Hepatocyte (in vitro differentiated cells): ENCODE results near the gene CD300H. TPM values are rescaled to one million over a fixed set of nuclear protein-coding genes. Genes with fewer than 3 reads are reported as not detected.
"Not testable (repeated sequence)": the region's sequence is repeated elsewhere in the genome, so short reads cannot be mapped to it uniquely, and the experiment has no call there.

Experiments used
- DNase-seq: peaks from one replicate; pipeline ENCODE4 v3.0.0-alpha.2; 2016; ENCODE audit warnings: low spot score
- H2AFZ ChIP-seq: fragments of 200-600 bp; sonication (generic); 2 replicates; pipeline ENCODE4 v1.6.0; 2016; ENCODE audit warnings: antibody characterized with exemption, mild to moderate bottlenecking
- H3K27ac ChIP-seq: fragments of 200-600 bp; sonication (generic); 2 replicates; pipeline ENCODE4 v1.5.1; 2016; ENCODE audit warnings: mild to moderate bottlenecking
- H3K27me3 ChIP-seq: fragments of 200-600 bp; sonication (generic); 2 replicates; pipeline ENCODE4 v1.6.1; 2016
- H3K36me3 ChIP-seq: fragments of 200-600 bp; sonication (generic); replicated peaks from 2 replicates; pipeline ENCODE4 v1.5.1; 2016; ENCODE audit warnings: low read depth; ENCODE audit not compliant: insufficient read depth
- H3K4me1 ChIP-seq: fragments of 200-600 bp; sonication (generic); 2 replicates; pipeline ENCODE4 v1.5.1; 2016; ENCODE audit warnings: mild to moderate bottlenecking, moderate library complexity; ENCODE audit not compliant: insufficient read depth
- H3K4me2 ChIP-seq: fragments of 200-600 bp; sonication (generic); 2 replicates; pipeline ENCODE4 v1.6.0; 2016
- H3K4me3 ChIP-seq: fragments of 200-600 bp; sonication (generic); 2 replicates; pipeline ENCODE4 v1.5.1; 2016; ENCODE audit warnings: mild to moderate bottlenecking
- H3K79me2 ChIP-seq: fragments of 200-600 bp; sonication (generic); 2 replicates; pipeline ENCODE4 v1.6.0; 2017; ENCODE audit warnings: mild to moderate bottlenecking
- H3K9me2 ChIP-seq: fragments of 200-600 bp; sonication (generic); replicated peaks from 2 replicates; pipeline ENCODE4 v1.6.0; 2017; ENCODE audit warnings: mild to moderate bottlenecking; ENCODE audit not compliant: insufficient read depth
- H3K9me3 ChIP-seq: fragments of 200-600 bp; sonication (generic); 2 replicates; pipeline ENCODE4 v1.5.1; 2016; ENCODE audit warnings: low read depth, mild to moderate bottlenecking
- H4K20me1 ChIP-seq: fragments of 200-600 bp; sonication (generic); 2 replicates; pipeline ENCODE4 v1.6.0; 2016; ENCODE audit warnings: mild to moderate bottlenecking; ENCODE audit not compliant: insufficient read depth, poor library complexity, severe bottlenecking
- EZH2 ChIP-seq: fragments of 200-600 bp; sonication (generic); IDR thresholded peaks from 2 replicates; pipeline ENCODE4 v1.6.1; 2016; ENCODE audit warnings: antibody characterized with exemption, mild to moderate bottlenecking, borderline replicate concordance
- EZH2phosphoT487 ChIP-seq: fragments of 200-600 bp; sonication (generic); IDR thresholded peaks from one replicate; pipeline ENCODE4 v1.6.1; 2018; ENCODE audit warnings: antibody characterized with exemption, mild to moderate bottlenecking, low read depth, moderate library complexity; ENCODE audit not compliant: unreplicated experiment, severe bottlenecking
- WGBS: methylation state at CpG from one replicate; pipeline ENCODE4 v1.1.6; 2016; ENCODE audit warnings: low lambda C conversion rate; ENCODE audit errors: missing lambda C conversion rate; 5-methylcytosine and 5-hydroxymethylcytosine counted together
- polyA plus RNA-seq: library from polyadenylated mRNA; unstranded; fragments of >200 nt; fragmentation: Nextera tagmentation; extraction: Ambion mirVana; gene quantifications from 2 replicates; pipeline ENCODE4 v1.2.1, GENCODE V29; 2016
- total RNA-seq: library from RNA; depleted of rRNA; stranded (reverse); fragments of >200 nt; gene quantifications from 2 replicates; pipeline ENCODE4 v1.2.3, GENCODE V29; 2014
- TF ChIP-seq, protein P1 (sequence below): fragments of 200-600 bp; sonication (generic); IDR thresholded peaks from 2 replicates; pipeline ENCODE4 v1.5.1; 2016; ENCODE audit warnings: antibody characterized with exemption, mild to moderate bottlenecking; ENCODE audit not compliant: poor library complexity

CD300H gene
- total and polyA plus RNA-seq, 2 experiments from 2014 or later: 0.67 TPM; not detected in 1

DNA sequence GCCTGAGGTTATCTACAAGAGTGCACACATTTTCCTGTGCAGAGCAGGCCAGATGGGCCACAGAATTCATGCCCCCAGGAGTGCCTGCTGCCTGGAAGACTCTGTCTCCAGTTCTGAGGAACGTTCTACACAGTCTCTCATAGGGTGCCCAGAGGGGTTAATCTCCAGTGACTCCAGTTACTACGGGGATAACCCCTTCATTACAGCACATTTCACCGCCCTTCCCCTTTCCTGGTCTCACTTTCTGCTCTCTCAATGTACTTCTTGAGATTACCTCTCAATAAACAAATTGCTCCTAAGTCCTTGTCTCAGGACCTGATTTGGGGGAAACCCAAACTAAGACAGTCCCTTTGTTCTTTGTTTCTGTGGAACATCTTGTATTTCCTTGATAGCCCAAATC lies 5.7 kb downstream of the CD300H start:
- Histone ChIP-seq H3K4me3 (no peak overlapping the region), H3K79me2 (no peaks in the 10 kb centered on the region), H3K36me3 (no peaks in the 10 kb centered on the region), H3K9me3 (no peaks in the 10 kb centered on the region), H3K27me3 (no peaks in the 10 kb centered on the region), H3K27ac (no peak overlapping the region), H2AFZ (no peak overlapping the region), H3K9me2 (no peaks in the 10 kb centered on the region), H4K20me1 (no peaks in the 10 kb centered on the region), H3K4me2 (no peak overlapping the region), H3K4me1 (no peaks in the 10 kb centered on the region)
- DNase-seq: no peak
- TF ChIP-seq, protein P1, sequence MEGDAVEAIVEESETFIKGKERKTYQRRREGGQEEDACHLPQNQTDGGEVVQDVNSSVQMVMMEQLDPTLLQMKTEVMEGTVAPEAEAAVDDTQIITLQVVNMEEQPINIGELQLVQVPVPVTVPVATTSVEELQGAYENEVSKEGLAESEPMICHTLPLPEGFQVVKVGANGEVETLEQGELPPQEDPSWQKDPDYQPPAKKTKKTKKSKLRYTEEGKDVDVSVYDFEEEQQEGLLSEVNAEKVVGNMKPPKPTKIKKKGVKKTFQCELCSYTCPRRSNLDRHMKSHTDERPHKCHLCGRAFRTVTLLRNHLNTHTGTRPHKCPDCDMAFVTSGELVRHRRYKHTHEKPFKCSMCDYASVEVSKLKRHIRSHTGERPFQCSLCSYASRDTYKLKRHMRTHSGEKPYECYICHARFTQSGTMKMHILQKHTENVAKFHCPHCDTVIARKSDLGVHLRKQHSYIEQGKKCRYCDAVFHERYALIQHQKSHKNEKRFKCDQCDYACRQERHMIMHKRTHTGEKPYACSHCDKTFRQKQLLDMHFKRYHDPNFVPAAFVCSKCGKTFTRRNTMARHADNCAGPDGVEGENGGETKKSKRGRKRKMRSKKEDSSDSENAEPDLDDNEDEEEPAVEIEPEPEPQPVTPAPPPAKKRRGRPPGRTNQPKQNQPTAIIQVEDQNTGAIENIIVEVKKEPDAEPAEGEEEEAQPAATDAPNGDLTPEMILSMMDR: no peak
- TF ChIP-seq EZH2phosphoT487: no peak
- TF ChIP-seq EZH2: no peak
- WGBS: 68% methylated on average over 3 of the region's 3 CpGs

DNA sequence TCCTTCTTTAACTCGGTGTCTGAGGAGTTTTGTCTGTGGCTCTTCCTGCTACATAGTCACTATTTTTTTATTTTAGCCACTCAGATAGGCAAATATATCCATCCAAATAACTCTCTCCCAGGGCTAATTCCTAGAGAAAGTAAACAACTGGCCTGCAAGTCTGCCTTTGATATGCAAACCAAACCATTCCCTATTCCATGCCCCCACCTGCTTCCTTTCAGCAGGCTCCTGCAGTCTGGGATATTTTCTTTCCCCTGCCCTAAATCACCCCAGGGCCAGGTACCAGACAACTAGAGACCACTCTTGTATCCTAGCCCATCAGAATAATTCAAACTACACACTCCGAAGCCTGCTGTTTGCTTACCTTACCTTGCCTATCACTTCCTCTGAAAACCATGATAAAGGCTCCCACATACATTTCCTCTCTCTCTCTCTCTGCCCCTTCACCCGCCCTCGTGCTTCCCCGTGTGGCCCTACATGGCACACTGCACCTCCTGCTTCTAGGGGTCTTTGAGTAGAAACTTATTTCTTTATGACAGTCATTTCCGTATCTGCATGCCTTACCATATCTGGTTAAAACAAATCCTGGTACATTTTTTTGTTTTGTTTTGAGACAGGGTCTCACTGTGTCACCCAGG lies 8.3 kb downstream of the CD300H start:
- H3K9me2 ChIP-seq: no peaks in the 10 kb centered on the region
- H3K27me3 ChIP-seq: no peaks in the 10 kb centered on the region
- H2AFZ ChIP-seq: no peak overlapping the region
- H3K9me3 ChIP-seq: no peaks in the 10 kb centered on the region
- no peaks in the 10 kb centered on the region for H4K20me1 ChIP-seq
- TF ChIP-seq EZH2phosphoT487: no peak
- TF ChIP-seq, protein P1: no peak
- no peak for TF ChIP-seq EZH2
- 88% methylated on average over 6 of the region's 6 CpGs for WGBS
- DNase-seq: no peak
- no peaks in the 10 kb centered on the region for H3K4me1 ChIP-seq
- H3K27ac ChIP-seq: no peak overlapping the region
- H3K4me2 ChIP-seq: no peak overlapping the region
- H3K36me3 ChIP-seq: no peaks in the 10 kb centered on the region
- no peak overlapping the region for H3K4me3 ChIP-seq
- H3K79me2 ChIP-seq: no peaks in the 10 kb centered on the region

GRCh38 chr17:74558402-74558801 lies 8.9 kb downstream of the CD300H start:
- 67% methylated on average over 4 of the region's 4 CpGs for WGBS
- H3K9me2 ChIP-seq, H3K79me2 ChIP-seq, H3K4me1 ChIP-seq, H3K27me3 ChIP-seq, H3K36me3 ChIP-seq, H2AFZ ChIP-seq, H3K4me2 ChIP-seq, H4K20me1 ChIP-seq, H3K9me3 ChIP-seq, H3K27ac ChIP-seq, DNase-seq, H3K4me3 ChIP-seq: not testable (repeated sequence)

DNA sequence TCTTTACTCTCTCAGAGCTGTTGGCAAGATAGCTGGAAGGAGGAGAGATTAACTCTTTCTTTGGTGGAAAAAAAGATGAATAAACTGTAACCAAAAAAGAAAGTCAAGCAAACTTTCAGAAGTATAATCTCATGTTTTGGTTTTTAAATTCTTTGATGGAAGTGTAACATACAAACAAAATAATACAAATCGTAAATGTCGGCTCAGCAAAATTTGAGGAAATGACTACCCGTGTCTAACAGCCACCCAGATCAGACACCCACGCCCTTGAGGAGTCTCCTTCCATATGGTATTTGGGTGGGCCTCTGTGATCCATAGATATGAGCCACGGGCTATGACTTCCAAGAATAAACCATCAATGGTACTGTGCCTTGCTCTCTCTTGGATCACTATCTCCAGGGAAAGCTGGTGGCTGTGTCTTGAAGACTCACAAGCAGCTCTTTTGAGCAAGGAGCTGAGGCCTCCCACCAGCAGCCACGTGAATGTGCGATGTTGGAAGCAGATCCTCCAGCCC lies 11.8 kb downstream of the CD300H start:
- no peak for DNase-seq
- Histone ChIP-seq H3K27ac (no peak overlapping the region), H3K9me2 (no peaks in the 10 kb centered on the region), H4K20me1 (no peaks in the 10 kb centered on the region), H3K4me2 (no peak overlapping the region), H3K4me3 (no peak overlapping the region), H3K36me3 (no peaks in the 10 kb centered on the region), H3K27me3 (no peaks in the 10 kb centered on the region), H2AFZ (no peak overlapping the region), H3K79me2 (no peaks in the 10 kb centered on the region), H3K9me3 (no peaks in the 10 kb centered on the region), H3K4me1 (no peaks in the 10 kb centered on the region)
- WGBS: 86% methylated on average over 7 of the region's 7 CpGs
- TF ChIP-seq EZH2 (no peak), EZH2phosphoT487 (no peak)
- TF ChIP-seq, protein P1: no peak
